GM19467 (cell line): ENCODE measurements around the gene CNOT4.
A peak's percentile ranks its signal among the peaks of the same experiment; 100 is the strongest.
"Not testable (repeated sequence)": the region's sequence is repeated elsewhere in the genome, so short reads cannot be mapped to it uniquely, and the experiment has no call there.

Experiments used
- ATAC-seq: cut with Tn5 transposase; IDR thresholded peaks from one replicate; pipeline ENCODE4 v1.9.1; 2021; ENCODE audit warnings: mild to moderate bottlenecking, moderate library complexity; ENCODE audit not compliant: unreplicated experiment

The CNOT4 gene

GRCh38 chr7:135517060-135517459 lies 7.2 kb upstream of the CNOT4 start:
- ATAC-seq = no peak

GRCh38 chr7:135514856-135515255 lies 5.0 kb upstream of the CNOT4 start:
- ATAC-seq = no peak

GRCh38 chr7:135512135-135512887 lies 2.4 kb upstream of the CNOT4 start:
- ATAC-seq = no peak

GRCh38 chr7:135510592-135511183 lies 786 bp upstream of the CNOT4 start:
- no peak for ATAC-seq

GRCh38 chr7:135509589-135509838 lies 388 bp downstream of the CNOT4 start:
- no peak for ATAC-seq

- peak; percentile 23 for ATAC-seq
Measured at GRCh38 chr7:135508883-135509588, 866 bp downstream of the CNOT4 start.

GRCh38 chr7:135501402-135501801 lies 8.5 kb downstream of the CNOT4 start:
- ATAC-seq = no peak

- ATAC-seq = no peak
Measured at GRCh38 chr7:135499818-135500217, 10.1 kb downstream of the CNOT4 start.

GRCh38 chr7:135497161-135497560 lies 12.7 kb downstream of the CNOT4 start:
- not testable (repeated sequence) for ATAC-seq

GRCh38 chr7:135493362-135493761 lies 16.5 kb downstream of the CNOT4 start:
- ATAC-seq = no peak

- ATAC-seq = no peak
Measured at GRCh38 chr7:135492151-135492550, 17.8 kb downstream of the CNOT4 start.

GRCh38 chr7:135490783-135491182 lies 19.1 kb downstream of the CNOT4 start:
- ATAC-seq = no peak

- ATAC-seq = no peak
Measured at GRCh38 chr7:135489791-135490190, 20.1 kb downstream of the CNOT4 start.

GRCh38 chr7:135486261-135486920 lies 23.5 kb downstream of the CNOT4 start:
- no peak for ATAC-seq

GRCh38 chr7:135481598-135481979 lies 28.3 kb downstream of the CNOT4 start:
- no peak for ATAC-seq

GRCh38 chr7:135480966-135481597 lies 28.8 kb downstream of the CNOT4 start:
- no peak for ATAC-seq

- ATAC-seq = no peak
Measured at GRCh38 chr7:135475521-135475920, 34.4 kb downstream of the CNOT4 start.

- not testable (repeated sequence) for ATAC-seq
Measured at GRCh38 chr7:135469705-135470104, 40.2 kb downstream of the CNOT4 start.

- ATAC-seq = peak; percentile 50
Measured at GRCh38 chr7:135467207-135467711, 42.6 kb downstream of the CNOT4 start.

GRCh38 chr7:135466442-135467206 lies 43.3 kb downstream of the CNOT4 start:
- ATAC-seq = no peak
